Liver (tissue), 9 donors: Measurements from ENCODE around the gene RNU11. TPM values are rescaled to one million over a fixed set of nuclear protein-coding genes. Genes with fewer than 3 reads are reported as not detected.

Source experiments
- DNase-seq: peaks from one replicate; pipeline ENCODE4 v3.0.0-alpha.2; 2017; ENCODE audit warnings: low spot score
- H3K27ac ChIP-seq, 2 donors: one replicate each; pipeline ENCODE4 v1.7.0; 2013; ENCODE audit warnings: inconsistent platforms in 2 of 2, low read length in 2 of 2, control low read depth in 1 of 2, low read depth in 1 of 2, mild to moderate bottlenecking in 1 of 2
- H3K27me3 ChIP-seq, 4 donors: one replicate each; pipeline versions ENCODE4 v1.6.1 to v1.7.0; 2013; ENCODE audit warnings: low read length in 3 of 4, inconsistent platforms in 1 of 4, mild to moderate bottlenecking in 1 of 4, moderate library complexity in 1 of 4; ENCODE audit not compliant: control insufficient read depth in 4 of 4, insufficient read depth in 4 of 4
- H3K36me3 ChIP-seq, 4 donors: one replicate each; pipeline versions ENCODE4 v1.6.1 to v1.7.0; 2013; ENCODE audit warnings: low read length in 3 of 4, mild to moderate bottlenecking in 3 of 4, low read depth in 1 of 4, moderate library complexity in 1 of 4; ENCODE audit not compliant: control insufficient read depth in 4 of 4, insufficient read depth in 3 of 4
- H3K4me1 ChIP-seq, 4 donors: one replicate each; pipeline versions ENCODE4 v1.6.1 to v1.7.0; 2013; ENCODE audit warnings: low read length in 3 of 4, mild to moderate bottlenecking in 3 of 4, moderate library complexity in 1 of 4; ENCODE audit not compliant: control insufficient read depth in 4 of 4, insufficient read depth in 4 of 4
- H3K4me3 ChIP-seq, 3 donors: one replicate each; pipeline versions ENCODE4 v1.6.1 to v1.7.0; 2013; ENCODE audit warnings: low read length in 3 of 3, control low read depth in 1 of 3, low read depth in 1 of 3, mild to moderate bottlenecking in 1 of 3
- H3K9ac ChIP-seq, 2 donors: one replicate each; pipeline ENCODE4 v1.7.0; 2013; ENCODE audit warnings: low read length in 2 of 2, mild to moderate bottlenecking in 2 of 2, moderate library complexity in 2 of 2, control low read depth in 1 of 2, low read depth in 1 of 2
- H3K9me3 ChIP-seq, 4 donors: one replicate each; pipeline versions ENCODE4 v1.6.1 to v1.7.0; 2013; ENCODE audit warnings: low read length in 3 of 4; ENCODE audit not compliant: control insufficient read depth in 4 of 4
- EGR1 ChIP-seq, 2 donors: IDR thresholded peaks; 2 replicates each; pipeline ENCODE4 v1.6.1; 2016 to 2018; ENCODE audit warnings: antibody characterized with exemption in 2 of 2, low read depth in 2 of 2
- FOXA1 ChIP-seq: IDR thresholded peaks from 2 replicates; pipeline ENCODE4 v1.6.1; 2016; ENCODE audit warnings: antibody characterized with exemption
- FOXA2 ChIP-seq: IDR thresholded peaks from 2 replicates; pipeline ENCODE4 v1.6.1; 2016; ENCODE audit warnings: antibody characterized with exemption
- HNF4A ChIP-seq, 2 donors: conservative IDR thresholded peaks; 2 replicates each; pipeline ENCODE4 v1.6.1; 2016; ENCODE audit warnings: antibody characterized with exemption in 2 of 2, mild to moderate bottlenecking in 2 of 2
- HNF4G ChIP-seq: IDR thresholded peaks from 2 replicates; pipeline ENCODE4 v1.6.1; 2016; ENCODE audit warnings: antibody characterized with exemption
- JUND ChIP-seq, 2 donors: IDR thresholded peaks; 2 replicates each; pipeline ENCODE4 v1.6.1; 2016; ENCODE audit warnings: antibody characterized with exemption in 2 of 2
- MAX ChIP-seq: IDR thresholded peaks from 2 replicates; pipeline ENCODE4 v1.6.1; 2016; ENCODE audit warnings: antibody characterized with exemption
- NR2F2 ChIP-seq: IDR thresholded peaks from 2 replicates; pipeline ENCODE4 v1.6.1; 2016; ENCODE audit warnings: antibody characterized with exemption
- RAD21 ChIP-seq, 2 donors: IDR thresholded peaks; 2 replicates each; pipeline ENCODE4 v1.6.1; 2016; ENCODE audit warnings: antibody characterized with exemption in 2 of 2, mild to moderate bottlenecking in 2 of 2
- TAF1 ChIP-seq: conservative IDR thresholded peaks from 2 replicates; pipeline ENCODE4 v1.6.1; 2016; ENCODE audit warnings: antibody characterized with exemption, mild to moderate bottlenecking
- YY1 ChIP-seq: IDR thresholded peaks from 2 replicates; pipeline ENCODE4 v1.6.1; 2016; ENCODE audit warnings: antibody characterized with exemption, mild to moderate bottlenecking
- ZBTB33 ChIP-seq: IDR thresholded peaks from 2 replicates; pipeline ENCODE4 v1.6.1; 2016; ENCODE audit warnings: antibody characterized with exemption
- WGBS: extraction: QIAGEN DNeasy Blood & Tissue Kit; methylation state at CpG from one replicate; pipeline ENCODE4 v1.1.7; 2013; 5-methylcytosine and 5-hydroxymethylcytosine counted together
- polyA plus RNA-seq, 2 donors: library from polyadenylated mRNA; stranded (reverse) in 1 of 2; unstranded in 1 of 2; fragments of 200-250 nt in 1 of 2; fragments of >200 nt in 1 of 2; fragmentation: Nextera tagmentation in 1 of 2; extraction: Ambion mirVana in 1 of 2; gene quantifications; one replicate each; pipeline versions ENCODE4 v1.2.1 to v1.2.3, GENCODE V29; 2013 to 2015
- total RNA-seq, 2 donors: library from RNA; depleted of rRNA; stranded (reverse); fragments of >200 nt; gene quantifications; one replicate each; pipeline ENCODE4 v1.2.3, GENCODE V29; 2014
- TF ChIP-seq, protein P1 (sequence below): IDR thresholded peaks from 2 replicates; pipeline ENCODE4 v1.6.1; 2016; ENCODE audit warnings: antibody characterized with exemption, mild to moderate bottlenecking
- TF ChIP-seq, protein P2 (sequence below): fragments of 150-350 bp; IDR thresholded peaks from 2 replicates; pipeline ENCODE4 v1.5.1; 2017; ENCODE audit warnings: improper control_type of control experiment, low read depth, low read length; ENCODE audit not compliant: missing input control
- donor health status: healthy.
- donor health status: healthy.
- donor health status: healthy.
- donor health status: healthy.
- donor health status: healthy.

RNU11 gene
- total and polyA plus RNA-seq, 4 donors: not detected

DNA sequence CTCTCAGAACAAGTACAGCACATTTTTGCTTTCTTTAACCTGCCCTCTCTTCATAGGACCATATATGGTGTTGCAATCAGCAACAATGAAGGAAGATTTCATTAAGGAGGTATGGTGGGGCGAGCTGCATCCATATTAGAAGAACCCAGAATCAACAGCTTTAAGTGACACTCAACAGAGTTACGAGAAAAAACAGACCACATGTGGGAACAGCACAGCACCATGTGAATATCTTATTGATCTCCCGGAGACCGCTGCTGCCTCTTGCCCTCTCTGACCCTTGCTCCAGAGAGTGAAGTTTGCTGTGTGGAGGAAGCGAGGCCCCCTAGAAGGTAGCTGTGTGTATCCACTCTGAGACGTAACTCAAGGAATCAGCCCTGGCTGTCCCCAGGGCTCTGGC lies 43.4 kb upstream of the RNU11 start:
- WGBS: 90% methylated on average over 6 of the region's 6 CpGs
- Histone ChIP-seq H3K4me3 (no peak overlapping the region), H3K9ac (no peak overlapping the region), H3K4me1 (no peaks in the 10 kb centered on the region), H3K27ac (no peak overlapping the region), H3K36me3 (peaks cover 19 to 44% (median 24%) of the 10 kb centered on the region in 4 donors), H3K27me3 (no peaks in the 10 kb centered on the region), H3K9me3 (no peaks in the 10 kb centered on the region)
- DNase-seq: no peak
- TF ChIP-seq, protein P1, sequence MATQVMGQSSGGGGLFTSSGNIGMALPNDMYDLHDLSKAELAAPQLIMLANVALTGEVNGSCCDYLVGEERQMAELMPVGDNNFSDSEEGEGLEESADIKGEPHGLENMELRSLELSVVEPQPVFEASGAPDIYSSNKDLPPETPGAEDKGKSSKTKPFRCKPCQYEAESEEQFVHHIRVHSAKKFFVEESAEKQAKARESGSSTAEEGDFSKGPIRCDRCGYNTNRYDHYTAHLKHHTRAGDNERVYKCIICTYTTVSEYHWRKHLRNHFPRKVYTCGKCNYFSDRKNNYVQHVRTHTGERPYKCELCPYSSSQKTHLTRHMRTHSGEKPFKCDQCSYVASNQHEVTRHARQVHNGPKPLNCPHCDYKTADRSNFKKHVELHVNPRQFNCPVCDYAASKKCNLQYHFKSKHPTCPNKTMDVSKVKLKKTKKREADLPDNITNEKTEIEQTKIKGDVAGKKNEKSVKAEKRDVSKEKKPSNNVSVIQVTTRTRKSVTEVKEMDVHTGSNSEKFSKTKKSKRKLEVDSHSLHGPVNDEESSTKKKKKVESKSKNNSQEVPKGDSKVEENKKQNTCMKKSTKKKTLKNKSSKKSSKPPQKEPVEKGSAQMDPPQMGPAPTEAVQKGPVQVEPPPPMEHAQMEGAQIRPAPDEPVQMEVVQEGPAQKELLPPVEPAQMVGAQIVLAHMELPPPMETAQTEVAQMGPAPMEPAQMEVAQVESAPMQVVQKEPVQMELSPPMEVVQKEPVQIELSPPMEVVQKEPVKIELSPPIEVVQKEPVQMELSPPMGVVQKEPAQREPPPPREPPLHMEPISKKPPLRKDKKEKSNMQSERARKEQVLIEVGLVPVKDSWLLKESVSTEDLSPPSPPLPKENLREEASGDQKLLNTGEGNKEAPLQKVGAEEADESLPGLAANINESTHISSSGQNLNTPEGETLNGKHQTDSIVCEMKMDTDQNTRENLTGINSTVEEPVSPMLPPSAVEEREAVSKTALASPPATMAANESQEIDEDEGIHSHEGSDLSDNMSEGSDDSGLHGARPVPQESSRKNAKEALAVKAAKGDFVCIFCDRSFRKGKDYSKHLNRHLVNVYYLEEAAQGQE: no peak
- TF ChIP-seq, protein P2, sequence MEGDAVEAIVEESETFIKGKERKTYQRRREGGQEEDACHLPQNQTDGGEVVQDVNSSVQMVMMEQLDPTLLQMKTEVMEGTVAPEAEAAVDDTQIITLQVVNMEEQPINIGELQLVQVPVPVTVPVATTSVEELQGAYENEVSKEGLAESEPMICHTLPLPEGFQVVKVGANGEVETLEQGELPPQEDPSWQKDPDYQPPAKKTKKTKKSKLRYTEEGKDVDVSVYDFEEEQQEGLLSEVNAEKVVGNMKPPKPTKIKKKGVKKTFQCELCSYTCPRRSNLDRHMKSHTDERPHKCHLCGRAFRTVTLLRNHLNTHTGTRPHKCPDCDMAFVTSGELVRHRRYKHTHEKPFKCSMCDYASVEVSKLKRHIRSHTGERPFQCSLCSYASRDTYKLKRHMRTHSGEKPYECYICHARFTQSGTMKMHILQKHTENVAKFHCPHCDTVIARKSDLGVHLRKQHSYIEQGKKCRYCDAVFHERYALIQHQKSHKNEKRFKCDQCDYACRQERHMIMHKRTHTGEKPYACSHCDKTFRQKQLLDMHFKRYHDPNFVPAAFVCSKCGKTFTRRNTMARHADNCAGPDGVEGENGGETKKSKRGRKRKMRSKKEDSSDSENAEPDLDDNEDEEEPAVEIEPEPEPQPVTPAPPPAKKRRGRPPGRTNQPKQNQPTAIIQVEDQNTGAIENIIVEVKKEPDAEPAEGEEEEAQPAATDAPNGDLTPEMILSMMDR: no peak
- no peak for TF ChIP-seq FOXA1
- no peak for TF ChIP-seq HNF4A (conservative IDR thresholded peaks at IDR 0.05)
- TF ChIP-seq TAF1: no peak
- no peak for TF ChIP-seq YY1
- TF ChIP-seq HNF4G: no peak
- no peak for TF ChIP-seq NR2F2

GRCh38 chr1:28606771-28607170 lies 41.6 kb upstream of the RNU11 start:
- H3K9me3 ChIP-seq: no peaks in the 10 kb centered on the region
- no peak for TF ChIP-seq EGR1 (IDR thresholded peaks at IDR 0.05; ENCODE audit: low read depth in 2 of 2)
- TF ChIP-seq FOXA2: no peak
- no peak for TF ChIP-seq MAX
- H3K9ac ChIP-seq: no peak overlapping the region
- 95% methylated on average over 2 of the region's 2 CpGs for WGBS
- H3K36me3 ChIP-seq: peaks cover 22 to 48% (median 27%) of the 10 kb centered on the region in 4 donors
- no peak overlapping the region for H3K27ac ChIP-seq
- DNase-seq: no peak
- H3K4me3 ChIP-seq: no peak overlapping the region
- H3K27me3 ChIP-seq: no peaks in the 10 kb centered on the region
- H3K4me1 ChIP-seq: no peaks in the 10 kb centered on the region

DNA sequence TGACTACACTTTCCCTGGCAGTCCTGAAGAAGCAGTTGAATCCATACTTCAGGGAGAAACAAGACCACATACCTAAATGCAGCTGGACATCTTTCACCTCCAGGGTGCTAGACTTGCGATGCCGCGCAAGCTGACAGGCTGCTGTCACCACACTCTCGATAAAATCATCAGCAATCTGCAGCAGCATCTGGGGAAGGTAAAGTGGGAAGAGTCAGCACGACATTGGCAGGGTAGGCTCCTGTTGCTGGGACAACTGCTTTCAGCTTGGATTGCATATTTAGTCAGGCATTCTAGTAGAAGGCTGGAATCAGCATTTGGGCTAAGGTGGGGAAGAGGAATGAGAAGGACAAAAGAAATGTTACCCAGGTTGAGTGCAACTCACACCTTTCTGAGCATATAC lies 35.2 kb upstream of the RNU11 start:
- H3K36me3 ChIP-seq: peaks cover 16 to 46% (median 26%) of the 10 kb centered on the region in 4 donors
- no peak overlapping the region for H3K9ac ChIP-seq
- no peak for DNase-seq
- TF ChIP-seq JUND (IDR thresholded peaks at IDR 0.05) (no peak), NR2F2 (no peak), RAD21 (IDR thresholded peaks at IDR 0.05) (no peak), FOXA2 (no peak), ZBTB33 (no peak), FOXA1 (no peak), HNF4G (no peak), EGR1 (IDR thresholded peaks at IDR 0.05; ENCODE audit: low read depth in 2 of 2) (no peak)
- TF ChIP-seq, protein P1: no peak
- TF ChIP-seq, protein P2: no peak

More for the DNA sequence above, 35.2 kb upstream of the RNU11 start:
- no peaks in the 10 kb centered on the region for H3K9me3 ChIP-seq
- no peak overlapping the region for H3K27ac ChIP-seq
- no peaks in the 10 kb centered on the region for H3K4me1 ChIP-seq
- H3K4me3 ChIP-seq: no peak overlapping the region
- WGBS: 97% methylated on average over 5 of the region's 5 CpGs
- H3K27me3 ChIP-seq: no peaks in the 10 kb centered on the region
